HG03432 (cell line): ENCODE results near the gene ZNF275.
"Not testable (repeated sequence)": the region's sequence is repeated elsewhere in the genome, so short reads cannot be mapped to it uniquely, and the experiment has no call there.

Experiments used
- ATAC-seq: cut with Tn5 transposase; IDR thresholded peaks from one replicate; pipeline ENCODE4 v1.9.1; 2021; ENCODE audit warnings: mild to moderate bottlenecking, moderate library complexity; ENCODE audit not compliant: unreplicated experiment

ZNF275 gene

DNA sequence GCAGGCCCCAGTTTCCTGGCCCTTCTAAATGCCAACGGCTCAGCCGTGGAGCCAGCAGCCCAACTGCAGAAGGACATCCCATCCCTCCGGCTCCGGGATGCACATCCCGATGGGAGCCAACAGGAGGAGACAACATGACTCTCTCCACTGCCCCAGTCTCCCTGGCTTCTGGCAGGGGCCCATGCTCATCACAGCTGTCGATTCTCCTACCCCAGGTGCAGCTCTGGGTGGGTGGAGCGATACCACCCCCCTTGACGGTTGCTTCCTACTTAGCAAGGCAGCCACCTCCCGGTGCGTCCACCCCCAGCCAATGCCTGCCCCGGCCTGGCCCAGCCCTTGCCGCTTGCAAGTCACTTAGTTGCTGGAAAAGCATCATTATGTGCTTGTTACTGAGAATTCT, 19.5 kb downstream of the ZNF275 start:
- ATAC-seq: no peak

DNA sequence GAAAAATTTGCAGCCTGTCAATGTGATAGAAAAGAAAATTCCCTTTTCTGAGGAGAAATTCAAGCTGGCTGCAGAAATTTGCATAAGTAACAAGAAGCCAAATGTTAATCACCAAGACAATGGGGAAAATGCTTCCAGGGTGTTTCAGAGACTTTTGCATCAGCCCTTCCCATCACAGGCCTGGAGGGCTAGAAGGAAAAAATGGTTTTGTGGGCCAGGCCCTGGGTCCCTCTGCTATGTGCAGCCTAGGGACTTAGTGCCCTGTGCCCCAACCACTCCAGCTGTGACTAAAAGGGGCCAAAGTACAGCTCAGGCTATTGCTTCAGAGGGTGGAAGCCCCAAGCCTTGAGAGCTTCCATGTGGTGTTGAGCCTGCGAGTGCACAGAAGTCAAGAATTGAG, 23.9 kb downstream of the ZNF275 start:
- no peak for ATAC-seq

DNA sequence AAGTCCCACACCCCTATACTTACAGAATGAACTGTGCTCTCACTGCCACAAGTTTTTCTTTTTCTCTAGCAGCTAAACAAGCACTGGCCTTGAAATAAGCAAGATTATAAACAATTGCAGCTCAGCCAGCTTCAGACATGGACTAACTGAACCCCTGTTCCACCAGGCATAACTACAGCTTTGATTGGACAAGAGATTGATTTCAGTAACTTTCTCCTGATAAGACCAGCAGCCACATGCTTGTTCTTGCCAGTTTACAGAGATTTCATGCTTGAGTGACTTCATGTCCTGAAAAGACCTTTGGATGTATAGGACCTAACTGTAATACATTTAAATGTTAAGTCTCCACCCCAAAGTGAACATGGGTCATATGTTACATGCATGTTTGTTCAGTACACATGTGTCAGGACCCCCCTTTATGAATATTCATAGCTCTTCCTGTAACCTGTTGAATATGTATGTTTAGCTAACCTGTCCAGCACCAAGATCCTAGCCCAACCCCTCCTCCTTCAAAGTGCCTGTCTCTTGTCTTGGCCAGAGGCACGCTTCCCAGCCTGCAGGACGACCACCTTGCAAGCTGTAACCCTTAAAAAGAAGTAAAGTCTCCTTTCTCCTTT, 27.9 kb downstream of the ZNF275 start:
- ATAC-seq: no peak

DNA sequence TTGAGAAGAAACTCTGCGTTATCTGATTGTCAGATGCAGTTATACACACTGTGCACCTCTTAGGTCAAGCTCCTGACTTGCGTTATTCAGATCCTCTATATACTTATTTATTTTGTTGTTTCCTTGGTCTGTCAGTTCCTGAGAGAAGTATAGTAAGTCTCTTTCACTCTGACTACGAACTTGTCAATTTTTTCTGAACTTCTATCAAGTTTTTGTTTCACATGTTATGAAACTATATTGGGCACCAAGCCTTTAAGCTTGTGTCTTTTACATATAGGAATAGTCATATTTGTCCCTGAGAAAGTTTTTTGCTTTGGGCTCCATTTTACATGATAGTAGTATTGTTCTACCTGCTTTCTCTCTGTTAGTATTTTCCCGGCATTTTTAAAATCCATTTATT, 31.7 kb downstream of the ZNF275 start:
- no peak for ATAC-seq

DNA sequence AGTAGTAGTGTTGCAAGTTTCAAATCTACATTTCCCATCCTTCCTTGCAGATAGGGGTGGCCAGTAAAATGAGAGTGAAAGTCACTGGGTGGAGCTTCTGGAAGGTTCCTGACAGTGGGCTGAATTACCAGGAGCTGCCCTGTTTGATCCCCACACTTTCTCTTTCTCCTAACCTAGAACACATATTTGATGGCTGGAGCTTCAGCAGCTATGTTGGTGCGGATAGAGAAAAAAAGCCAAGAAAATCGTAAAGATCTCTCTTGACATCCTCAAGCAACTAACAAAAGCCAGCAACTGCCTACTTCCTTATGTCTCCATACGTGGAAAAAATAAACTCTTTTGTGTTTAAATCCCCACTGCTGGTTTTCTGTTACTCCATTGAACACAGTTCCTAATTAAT, 32.2 kb downstream of the ZNF275 start:
- ATAC-seq: no peak

DNA sequence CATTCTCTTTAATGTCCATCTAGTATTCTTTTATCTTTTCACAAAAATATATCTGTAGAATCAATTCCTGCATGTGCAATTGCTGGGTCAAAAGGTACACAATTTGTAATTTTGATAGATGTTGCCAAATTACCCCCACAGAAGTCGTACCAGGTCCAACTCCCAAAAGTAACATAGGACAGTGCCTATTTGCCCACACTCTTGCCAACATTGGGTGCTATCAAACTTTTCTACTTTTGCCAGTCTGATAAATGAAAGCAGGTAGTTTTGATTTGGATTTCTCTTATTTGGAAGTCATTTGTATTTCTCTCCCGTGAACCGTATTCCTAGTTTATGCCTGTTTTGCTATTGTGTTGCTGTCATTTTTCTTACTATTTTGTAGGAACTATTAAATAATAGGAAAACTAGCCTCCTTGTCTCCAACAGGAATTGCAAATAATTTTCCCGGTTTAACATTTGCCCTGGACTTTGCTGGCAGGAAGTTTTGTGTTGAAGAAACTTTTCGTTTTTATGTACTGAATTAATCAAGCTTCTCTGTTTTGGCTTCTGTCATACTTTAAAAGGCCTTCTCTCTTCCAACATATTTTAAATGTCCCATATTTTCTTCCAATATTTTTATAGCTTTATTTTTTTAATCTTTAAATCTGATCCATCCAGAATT, 33.1 kb downstream of the ZNF275 start:
- ATAC-seq: no peak

DNA sequence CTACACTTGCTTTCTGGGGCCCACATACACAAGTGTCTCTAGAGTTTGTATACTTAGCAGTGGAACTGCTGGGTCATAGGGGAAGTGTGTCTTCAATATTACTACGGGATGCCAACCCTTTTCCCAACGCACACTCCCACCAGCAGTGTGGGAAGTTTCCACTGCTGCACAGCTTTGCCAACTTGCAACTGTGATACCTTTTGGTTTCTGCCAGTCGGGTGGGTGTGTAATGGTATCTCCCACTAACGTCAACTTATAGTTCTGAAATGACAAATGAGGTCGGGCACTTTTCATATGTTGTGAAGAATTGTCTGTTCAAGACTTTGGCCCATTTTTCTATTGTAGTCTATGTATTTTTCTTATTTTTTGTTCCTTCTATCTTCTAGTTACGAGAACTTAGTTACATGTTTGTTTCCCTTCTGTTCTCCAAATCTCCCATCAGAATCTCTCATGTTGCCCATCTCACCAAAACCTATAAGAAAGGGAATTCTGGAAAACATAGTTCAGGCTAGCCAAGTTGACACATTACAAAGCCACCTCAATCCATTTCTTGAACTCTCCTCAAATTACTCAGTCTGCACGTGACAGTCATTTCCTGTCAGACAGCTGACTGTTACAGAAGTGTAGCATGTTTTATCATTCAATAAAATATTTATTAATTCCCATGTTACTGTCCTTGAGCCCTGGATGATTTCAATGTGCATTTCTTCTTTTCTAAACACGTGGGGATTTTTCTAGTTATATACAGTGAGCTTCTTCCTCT, 36.5 kb downstream of the ZNF275 start:
- no peak for ATAC-seq

DNA sequence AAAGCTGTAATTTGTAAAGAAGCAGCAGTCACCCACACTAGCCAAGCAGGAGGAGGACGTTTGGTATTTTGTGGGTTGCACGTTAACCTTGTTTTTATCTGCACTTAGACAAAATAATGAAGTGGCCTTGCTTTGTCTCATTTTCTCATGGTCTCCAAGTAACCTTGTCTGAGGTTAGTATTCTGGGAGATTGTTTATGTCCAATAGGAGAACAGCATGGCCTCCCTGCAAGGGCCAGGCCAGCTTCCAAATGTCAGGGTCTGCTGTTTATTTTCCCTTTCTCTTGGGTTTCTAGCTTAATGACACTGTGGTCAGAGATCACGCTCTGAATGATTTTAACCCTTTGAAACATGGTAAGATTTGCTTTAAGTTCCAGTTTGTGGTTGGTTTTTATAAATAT, 37.3 kb downstream of the ZNF275 start:
- ATAC-seq: no peak

DNA sequence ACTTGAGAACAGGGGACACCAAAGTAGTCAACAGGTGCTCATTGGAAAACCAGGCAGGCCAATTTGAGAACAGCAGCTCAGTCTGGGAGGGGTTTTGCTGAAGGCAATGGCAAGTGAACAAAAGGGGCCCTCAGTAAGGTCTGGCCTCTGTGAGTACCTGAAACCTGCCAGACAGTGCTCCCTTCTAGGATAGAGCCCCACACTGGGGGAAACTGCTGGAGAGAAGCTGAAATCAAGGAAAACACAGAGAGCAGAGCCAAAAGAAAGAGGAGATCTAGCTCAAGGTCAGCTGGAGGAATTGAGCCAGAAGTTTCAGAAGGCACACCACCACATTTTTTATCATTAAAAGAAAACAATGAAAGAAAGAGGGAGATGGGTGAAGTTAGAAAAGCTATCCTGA, 39.0 kb downstream of the ZNF275 start:
- no peak for ATAC-seq

DNA sequence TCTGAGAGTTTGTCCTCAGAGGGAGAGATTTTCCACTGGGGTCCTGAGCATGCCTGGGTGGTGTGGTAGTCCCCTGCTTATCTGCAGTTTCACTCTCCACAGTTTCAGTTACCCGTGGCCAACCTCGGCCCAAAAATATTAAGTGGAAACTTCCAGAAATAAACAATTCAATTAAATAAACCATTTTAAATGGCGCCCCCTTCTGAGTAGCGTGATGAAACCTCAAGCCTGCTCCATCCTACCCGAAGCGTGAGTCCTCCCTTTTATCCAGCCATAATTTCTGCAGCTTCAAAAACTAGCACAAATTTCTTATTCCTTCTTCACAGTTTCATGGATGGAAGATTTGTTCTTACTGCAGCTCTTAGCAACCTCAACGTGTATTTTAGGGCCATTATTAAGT, 40.5 kb downstream of the ZNF275 start:
- no peak for ATAC-seq

DNA sequence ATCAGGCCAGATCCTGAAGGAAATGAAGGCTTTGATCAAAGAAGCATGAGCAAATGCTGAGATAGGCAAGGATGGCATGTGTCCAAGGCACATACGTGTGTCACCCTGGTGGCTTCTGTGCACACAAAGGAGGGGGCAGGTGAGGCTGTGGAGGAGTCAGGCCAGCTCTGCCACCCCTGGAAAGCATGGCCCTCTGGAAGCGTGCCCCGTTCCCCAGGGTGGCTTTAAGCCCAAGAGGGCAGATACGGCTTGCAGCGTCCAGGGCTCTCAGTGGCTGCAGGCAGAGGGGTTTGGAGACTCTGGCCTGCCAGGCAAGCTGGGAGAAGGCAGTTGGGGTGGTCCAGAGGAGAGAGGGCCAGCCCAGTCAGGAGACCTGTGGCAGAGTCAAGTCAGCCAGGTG, 41.6 kb downstream of the ZNF275 start:
- ATAC-seq: no peak

DNA sequence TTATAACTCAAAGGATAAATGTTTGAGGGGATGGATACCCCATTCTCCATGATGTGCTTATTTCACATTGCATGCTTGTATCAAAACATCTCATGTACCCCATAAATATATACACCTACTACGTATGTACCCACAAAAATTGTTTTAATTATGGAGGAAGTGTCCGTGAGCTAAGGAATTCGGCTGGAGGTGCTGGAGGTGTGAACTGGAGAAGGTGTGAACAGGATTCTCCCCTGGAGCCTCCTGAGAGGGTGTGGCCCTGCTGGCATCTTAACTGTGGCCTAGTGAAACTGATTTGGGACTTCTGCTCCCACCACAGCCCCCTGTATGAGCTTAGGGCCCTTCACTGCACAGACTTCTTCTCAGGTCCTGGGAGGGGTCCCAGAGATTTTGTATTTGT, 43.8 kb downstream of the ZNF275 start:
- ATAC-seq: no peak

DNA sequence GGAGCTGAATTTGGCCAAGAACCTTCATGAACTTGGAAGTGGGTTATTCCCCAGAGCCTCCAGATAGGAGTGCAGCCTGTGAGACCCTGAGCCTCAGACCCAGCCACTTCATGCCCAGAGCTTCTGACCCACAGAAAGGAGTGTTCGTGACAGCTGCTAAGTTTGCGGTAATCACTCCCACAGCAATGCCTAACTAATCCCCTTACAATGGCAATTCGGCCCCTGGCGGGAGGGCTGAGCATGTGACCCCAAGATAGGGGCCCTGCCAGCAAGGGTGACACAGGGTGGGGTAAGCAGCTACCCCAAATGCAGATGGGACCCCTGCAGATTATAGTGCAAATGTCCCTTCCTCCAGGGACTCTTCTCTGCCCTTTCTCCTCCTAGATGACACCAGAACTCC, 44.7 kb downstream of the ZNF275 start:
- no peak for ATAC-seq

DNA sequence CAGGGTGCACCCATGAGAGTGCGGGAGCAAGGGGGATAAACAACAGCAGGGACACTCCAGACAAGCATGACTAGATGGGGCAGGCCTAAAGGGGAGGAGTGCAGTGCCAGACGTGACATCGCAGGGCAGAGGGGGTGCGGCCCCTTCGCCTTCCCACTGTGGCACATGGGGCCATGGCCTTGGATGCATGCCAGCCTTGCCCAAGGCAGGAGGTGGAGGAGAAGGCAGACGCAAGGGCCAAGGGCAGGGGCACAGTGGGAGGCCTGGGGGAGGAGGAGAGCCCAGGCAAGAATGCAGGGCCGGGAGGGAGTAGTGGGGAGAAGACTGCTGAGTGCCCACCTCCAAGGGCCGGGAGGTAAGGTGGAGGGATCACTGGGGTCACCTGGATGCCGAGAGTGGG, 45.6 kb downstream of the ZNF275 start:
- ATAC-seq: no peak

DNA sequence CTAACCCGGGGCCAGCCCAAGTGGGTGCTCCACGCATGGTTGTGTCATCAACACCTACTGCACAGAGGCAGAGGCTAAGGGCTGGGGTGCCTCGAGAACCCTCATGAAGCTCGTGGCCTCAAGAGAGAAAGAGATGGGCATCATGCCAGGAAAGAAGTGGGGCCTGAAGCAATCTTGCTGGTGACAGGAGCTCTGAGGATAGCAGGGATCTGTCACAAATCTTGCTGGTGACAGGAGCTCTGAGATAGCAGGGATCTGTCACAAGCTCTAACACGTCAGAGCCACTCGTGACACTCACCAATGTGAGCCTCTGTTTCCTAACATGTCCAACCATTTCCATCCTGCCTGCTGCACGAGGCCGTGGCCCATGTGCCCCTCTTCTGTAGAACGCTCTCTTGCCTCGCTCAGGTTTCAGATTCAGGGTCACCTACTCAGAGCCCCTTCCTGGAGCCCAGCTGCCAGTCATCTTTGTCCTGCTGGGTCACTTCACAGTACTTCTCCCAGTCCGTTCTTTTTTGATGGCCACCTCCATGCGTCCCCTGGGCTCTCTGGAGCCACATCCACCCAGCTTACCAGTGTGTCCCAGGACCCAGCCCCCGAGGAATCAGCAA, 46.1 kb downstream of the ZNF275 start:
- no peak for ATAC-seq

DNA sequence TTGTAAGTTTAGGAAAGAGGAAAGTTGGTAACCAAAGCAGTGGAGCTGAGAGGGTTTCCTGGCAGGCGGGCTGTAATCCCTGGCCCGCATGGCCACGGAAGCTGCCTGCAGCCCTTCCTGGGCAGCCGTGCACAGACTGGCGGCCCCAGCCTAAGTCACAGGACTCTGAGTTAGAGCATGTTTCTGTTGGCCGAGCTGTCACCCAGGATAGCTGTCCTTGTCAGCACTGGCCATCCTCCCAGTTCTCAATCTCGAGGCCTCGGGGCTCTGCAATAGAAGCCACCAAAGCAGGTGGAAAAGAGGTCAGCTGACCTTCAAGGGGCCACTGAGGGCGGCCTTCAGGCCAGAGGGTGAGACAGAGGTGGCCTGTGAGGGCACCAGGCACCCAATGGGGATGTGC, 46.7 kb downstream of the ZNF275 start:
- ATAC-seq: no peak

DNA sequence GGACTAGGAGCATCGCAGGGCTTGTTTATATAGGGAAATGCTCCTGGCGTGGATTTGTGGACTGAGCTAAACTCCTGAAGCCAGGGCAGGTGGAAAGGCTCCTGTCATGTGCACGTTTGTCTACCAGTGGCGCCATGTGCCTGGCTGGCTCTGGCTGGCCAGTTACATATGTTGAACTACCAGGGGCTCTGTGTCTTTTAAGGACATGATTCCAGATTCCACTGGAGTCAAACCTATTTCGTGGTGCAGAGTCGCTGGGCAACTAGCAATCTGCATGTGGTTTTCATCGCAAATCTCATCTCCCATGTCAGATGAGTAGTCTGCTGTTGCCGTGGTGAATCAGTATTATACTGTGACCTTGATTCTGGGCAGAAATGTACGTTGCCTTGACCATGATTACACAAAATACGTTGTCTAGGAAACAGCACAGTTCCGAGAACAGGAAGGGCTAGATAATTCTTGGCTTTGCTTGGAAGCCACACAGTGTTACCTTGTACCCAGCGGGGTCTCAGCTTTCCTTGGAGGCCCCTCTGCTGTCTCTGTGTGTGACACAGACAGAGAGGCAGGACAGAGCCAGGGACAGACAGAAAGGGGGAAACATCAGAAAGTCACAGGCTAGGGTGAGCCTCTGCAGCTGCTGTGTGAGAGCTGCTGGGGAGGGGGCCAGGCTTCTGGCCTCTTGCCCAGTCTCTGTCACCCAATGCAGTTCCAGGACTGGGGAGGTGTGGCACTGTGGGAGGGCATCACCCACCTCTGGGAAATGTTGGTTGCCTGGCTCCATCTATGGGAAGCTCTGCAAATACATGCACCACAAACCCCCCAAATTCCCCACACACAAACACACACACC, 48.0 kb downstream of the ZNF275 start:
- ATAC-seq: no peak

DNA sequence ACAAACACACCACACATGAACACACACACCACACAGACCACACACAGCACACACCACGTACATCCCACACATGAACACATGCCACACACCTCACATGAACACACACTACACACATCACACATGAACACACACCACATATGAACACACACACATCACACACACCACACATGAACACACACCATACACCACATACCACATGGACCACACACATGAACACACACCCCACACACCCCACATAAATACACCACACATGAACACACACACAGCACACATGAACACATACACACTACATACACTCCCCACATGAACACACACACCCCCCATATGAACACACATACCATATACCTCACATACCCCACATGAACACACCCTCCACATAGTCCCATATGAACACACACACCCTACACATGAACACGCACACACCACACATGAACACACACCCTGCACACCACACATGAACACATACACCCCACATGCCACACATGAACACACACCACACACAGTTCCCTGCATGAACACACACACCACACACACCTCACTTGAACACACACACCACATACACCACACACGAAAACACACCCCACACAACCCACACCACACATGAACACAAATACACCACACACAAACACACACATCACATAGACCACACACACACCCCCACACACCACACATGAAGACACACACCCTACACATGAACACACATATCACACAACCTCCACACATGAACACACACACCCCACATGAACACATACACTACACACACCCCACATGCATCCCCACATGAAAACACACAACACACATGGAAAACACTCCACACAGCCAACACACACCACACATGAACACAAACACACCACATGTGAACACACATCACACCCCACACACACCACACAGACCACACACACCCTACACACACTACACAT, 48.9 kb downstream of the ZNF275 start:
- no peak for ATAC-seq

DNA sequence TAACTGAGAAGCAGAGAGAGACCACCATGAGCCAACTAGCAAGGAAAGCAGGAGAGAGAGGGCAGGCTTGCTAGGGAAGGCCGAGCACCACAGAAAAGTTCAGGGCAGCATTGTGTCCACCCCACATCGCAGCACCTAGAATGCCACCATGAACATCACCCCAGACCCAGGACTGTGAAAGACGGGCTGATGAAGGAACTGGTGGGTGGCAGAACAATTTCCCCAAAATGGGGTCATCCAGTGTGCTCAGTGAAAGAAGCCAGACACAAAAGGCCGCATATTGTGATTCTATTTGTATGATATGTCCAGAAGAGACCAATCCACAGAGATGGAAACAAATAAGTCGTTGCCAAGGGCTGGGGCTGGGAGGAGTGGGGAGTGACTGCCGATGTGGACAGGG, 50.4 kb downstream of the ZNF275 start:
- no peak for ATAC-seq

DNA sequence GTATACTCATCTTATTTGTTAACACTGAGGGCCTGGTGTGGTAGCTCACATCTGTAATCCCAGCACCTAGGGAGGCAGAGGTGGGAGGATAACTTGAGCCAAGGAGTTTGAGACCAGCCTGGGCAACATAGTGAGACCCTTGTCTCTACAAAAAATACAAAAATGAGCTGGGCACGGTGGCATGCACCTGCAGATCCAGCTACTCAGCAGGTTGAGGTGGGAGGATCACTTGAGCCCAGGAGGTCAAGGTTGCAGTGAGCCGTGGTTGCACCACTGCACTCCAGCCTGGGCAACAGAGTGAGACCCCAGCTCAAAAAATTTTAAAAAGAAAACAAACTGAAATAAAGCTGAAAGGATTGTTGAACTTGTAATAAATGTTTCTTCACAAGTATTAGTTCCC, 51.0 kb downstream of the ZNF275 start:
- not testable (repeated sequence) for ATAC-seq
